Adipose tissue (tissue), 3 donors: ENCODE measurements around the gene RNF223. TPM values are rescaled to one million over a fixed set of nuclear protein-coding genes. Genes with fewer than 3 reads are reported as not detected.

ENCODE experiments used
- H3K27ac ChIP-seq: one replicate; pipeline ENCODE4 v1.5.1; 2013; ENCODE audit warnings: low read depth, low read length
- WGBS, 3 donors: extraction: QIAGEN DNeasy Blood & Tissue Kit; methylation state at CpG; one replicate each; pipeline ENCODE4 v1.1.7; 2013; 5-methylcytosine and 5-hydroxymethylcytosine counted together
- polyA plus RNA-seq, 3 donors: library from polyadenylated mRNA; stranded (reverse); fragments of 200-250 nt; gene quantifications; one replicate each; pipeline ENCODE4 v1.2.3, GENCODE V29; 2013
- donor health status: healthy with polysubstance abuse.
- donor health status: Bipolar disorder and iron deficiency.
- donor health status: healthy.

Gene RNF223
- polyA plus RNA-seq, result under 1 TPM in 2 of 3 donors, not detected in 1; 0.05 to 0.30 TPM

DNA sequence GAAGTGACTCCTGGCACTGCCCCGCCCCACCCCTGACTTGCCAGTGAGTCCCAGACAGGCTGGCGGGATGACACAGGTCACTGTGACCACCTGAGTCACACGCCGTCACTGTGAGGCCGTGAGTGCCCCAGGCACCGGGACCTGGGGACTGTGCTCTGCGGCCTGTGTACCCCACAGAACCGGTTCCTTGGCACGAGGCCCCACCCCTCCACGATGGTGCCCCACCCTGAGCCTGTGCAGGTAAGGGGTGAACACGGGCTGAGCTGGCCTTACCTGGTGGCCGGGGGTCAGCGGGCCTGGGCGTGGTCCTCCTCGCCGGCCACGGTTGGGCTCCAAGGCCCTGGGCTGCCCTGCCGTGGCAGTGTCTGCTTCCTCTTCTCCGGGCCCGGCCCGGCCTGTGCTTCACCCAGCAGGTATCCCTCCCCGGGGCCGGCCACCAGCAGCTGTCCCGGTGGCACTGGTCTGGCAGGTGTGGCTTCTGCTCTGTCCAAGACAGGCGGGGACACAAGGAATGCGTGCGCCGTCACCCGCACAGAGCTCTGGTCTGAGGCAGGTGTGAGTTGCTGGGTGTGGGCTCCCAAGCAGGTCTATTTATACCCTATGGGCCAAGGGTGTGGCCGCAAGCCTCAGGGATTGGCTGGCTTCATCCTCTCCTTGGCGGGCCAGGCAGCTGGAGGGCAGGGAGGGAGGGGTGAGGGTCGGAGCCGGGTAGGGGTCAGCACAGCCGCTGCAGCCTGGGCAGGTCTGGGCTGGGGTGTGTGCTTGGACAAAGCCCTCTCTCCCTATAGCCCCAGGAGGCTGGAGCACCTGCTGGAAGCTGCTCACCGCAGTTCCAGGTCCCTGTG is at the start of gene RNF223:
Gene RNF223, minus strand, starts transcription at position 564 of the 845 bp plus-strand sequence. CDS start 1,740 bp downstream, outside the sequence.
- no peak within 1 kb of the TSS for H3K27ac ChIP-seq
- 48 to 70% (median 65%) methylated on average over 30 to 35 of the region's 35 CpGs for WGBS, 3 donors

DNA sequence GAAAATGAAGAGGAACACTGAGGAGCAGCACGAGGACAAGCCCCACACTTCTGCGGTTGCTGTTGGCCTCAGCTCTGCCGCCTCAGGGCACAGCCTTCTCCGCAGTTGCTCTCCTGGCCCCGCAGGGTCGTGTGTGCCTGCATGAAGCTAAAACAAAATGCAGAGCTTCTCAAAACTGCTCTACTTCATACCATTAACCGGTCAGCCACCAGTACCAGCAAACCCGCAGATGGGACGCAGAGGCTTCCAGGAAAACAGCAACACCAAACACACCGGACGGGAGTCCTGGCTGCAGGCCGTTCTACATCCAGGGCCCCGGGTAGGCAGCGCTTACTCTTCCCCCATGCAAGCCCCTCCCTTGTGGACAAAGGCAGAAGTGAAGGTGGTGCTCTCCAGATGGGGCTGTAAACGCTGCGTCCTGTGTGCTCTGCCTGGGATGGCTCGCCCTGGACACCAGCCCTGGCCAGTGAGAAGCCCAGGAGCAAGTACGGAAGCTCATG is 48.9 kb upstream of the RNF223 start:
- 58 to 79% (median 65%) methylated on average over 18 of the region's 18 CpGs for WGBS, 3 donors

DNA sequence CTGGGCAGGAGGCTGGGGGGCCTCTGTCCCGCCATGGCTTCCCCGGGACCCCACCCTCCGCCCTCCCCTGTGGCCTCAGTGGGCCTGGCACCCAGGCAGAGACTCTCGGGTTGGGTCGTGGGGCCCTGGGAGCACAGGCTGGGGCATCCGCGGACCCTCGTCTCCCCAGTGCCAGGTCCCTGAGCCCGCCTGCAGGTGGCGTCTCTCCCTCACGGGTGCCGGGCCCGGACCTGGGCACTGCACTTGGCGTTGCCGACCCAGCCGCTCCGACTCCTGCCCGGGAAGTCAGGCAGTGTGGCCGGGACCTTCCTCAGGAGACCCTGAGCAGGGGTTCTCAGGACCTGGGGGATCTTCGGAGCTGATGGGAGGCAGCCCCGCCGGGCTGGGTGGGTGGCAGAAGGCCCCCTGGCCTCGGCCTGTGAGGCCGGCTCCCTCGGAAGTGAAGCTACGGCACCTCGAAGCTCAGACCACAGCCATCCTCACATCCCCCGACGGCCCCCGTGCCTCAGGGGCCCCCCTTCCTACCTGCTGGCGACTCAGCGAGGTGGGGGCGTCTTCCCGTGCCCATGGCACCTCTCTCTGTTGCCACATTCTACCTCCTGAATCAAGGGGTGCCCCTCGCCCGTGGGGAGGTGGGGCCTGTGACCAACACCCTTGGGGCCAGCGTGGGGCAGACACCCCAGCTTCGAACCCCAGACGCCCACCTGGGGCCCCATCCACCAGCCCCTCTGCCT is 48.1 kb upstream of the RNF223 start:
- WGBS, 3 donors, result 10 to 19% (median 12%) methylated on average over 38 to 39 of the region's 39 CpGs
- no peak overlapping the region for H3K27ac ChIP-seq

More for the DNA sequence above, 48.9 kb upstream of the RNF223 start:
- no peak overlapping the region for H3K27ac ChIP-seq

DNA sequence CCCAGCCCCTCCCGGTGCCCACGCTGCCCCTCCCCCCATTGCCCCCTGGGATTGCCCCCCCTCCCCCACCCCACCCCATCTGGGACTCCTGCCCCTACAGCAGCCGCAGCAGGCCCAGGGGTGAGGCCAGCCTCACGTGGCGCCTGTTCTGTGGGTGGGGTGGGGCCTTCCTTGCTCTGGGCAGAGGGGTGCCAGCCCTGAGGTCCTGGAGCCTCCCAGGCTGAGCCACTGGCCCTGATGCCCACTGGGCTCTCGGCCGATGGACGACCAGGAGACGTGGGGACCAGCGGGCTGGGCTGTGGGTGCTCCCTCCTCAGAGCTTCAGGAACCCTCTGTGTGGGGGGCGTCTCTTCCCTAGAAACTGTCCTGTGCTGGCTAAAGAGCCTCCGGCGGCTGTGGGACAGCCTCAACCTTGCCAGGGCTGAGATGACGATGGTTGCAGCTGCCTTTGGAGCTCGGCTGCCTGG is 47.5 kb upstream of the RNF223 start:
- no peak overlapping the region for H3K27ac ChIP-seq
- 43 to 51% (median 43%) methylated on average over 11 to 15 of the region's 15 CpGs for WGBS, 3 donors

DNA sequence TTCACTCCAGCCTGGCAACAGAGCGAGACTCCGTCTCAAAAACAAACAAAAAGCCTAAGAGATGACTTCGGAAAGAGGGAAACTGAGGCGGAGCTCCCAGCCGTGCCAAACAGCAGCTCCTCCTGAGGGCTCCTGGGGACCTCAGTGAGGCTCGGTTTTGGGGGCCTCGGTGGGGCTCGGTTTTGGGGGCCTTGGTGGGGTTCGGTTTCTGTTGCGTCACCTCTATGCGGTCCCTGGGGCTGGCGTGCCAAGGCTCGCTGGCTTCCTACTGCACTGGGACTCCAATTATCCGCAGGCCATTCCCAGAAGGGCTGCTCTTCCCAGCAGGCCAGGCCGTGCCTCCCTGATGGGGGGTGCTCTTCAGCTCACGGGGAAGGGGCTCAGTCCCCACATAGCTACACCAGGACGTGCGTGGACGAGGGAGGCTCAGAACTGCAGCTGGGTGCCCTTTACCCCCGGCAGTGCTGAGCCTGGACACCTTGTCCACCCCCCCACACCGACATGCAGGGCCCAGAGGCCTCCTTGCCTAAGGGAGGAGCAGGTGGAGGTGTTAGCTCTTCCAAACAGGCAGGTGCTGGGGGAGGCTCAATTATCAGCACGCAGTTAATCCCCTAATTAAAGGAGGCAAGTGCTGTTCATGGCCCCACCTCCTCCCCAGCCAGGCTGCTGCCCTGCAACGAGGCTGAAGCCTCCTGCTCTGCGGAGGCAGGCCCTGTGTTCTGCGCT is 46.9 kb upstream of the RNF223 start:
- 79 to 82% (median 79%) methylated on average over 25 of the region's 25 CpGs for WGBS, 3 donors
- no peak overlapping the region for H3K27ac ChIP-seq

DNA sequence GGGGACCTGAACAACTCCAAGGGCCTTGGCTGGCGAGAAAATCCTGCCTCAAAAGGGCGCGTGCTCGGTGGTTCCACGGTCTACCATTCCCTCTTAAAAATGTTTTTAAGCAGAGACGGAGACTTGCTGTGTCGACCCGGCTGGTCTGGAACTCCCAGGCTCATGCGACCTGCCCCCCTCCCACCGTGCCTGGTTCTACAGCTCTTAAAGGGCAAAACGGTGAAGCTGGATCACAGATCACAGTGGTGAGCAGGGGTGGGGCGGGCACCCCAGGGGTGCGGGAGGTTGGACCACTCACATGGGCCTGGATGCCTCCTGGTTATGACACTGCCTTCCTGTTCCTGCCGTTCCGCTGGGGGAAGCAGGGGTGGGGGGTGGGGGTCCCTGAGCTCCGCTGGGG is 46.0 kb upstream of the RNF223 start:
- 58 to 61% (median 60%) methylated on average over 16 of the region's 16 CpGs for WGBS, 3 donors
- no peak overlapping the region for H3K27ac ChIP-seq

DNA sequence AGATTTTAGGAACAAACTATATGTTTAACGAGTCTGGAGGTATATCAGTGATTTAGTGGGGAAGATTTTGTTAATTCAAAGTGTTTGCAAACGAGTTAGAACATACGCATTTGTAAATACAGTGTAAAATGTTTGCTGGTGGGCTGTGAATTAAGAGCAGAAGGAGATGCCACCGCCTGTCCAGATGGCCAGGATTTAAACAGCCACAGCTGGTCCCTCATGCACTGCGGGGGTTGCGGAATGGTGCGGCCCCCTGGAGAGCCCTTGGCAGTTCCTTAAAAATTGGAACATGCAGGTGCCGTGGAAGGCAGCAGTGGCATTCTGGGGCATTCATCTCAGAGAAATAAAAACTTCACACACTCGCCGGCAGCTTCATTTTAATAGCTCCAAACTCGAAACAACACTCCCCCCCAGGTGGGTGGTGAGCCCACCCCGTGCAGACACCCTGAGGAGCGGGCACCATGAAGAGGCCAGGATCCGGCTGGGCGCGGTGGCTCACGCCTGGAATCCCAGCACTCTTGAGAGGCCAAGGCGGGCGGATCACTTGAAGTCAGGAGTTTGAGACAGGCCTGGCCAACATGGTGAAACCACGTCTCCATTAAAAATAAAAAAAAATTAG is 45.3 kb upstream of the RNF223 start:
- H3K27ac ChIP-seq, result no peak overlapping the region
- WGBS, 3 donors, result 77 to 82% (median 82%) methylated on average over 20 of the region's 20 CpGs

DNA sequence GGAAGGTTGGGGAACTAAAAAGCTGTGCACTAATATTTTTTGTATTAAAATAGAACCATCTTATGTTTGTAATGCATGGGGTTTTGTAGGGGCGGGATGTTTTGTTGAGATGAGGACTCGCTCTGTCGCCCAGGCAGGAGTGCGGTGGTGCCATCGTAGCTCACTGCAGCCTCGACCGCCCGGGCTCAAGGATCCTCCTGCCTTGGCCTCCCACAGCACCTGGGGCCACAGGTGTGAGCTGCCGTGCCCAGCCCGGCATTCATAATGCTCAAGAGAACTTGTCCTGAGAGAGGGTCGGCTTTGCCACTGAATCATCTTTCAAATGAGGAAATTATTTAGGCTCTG is 44.7 kb upstream of the RNF223 start:
- H3K27ac ChIP-seq, result no peak overlapping the region
- WGBS, 3 donors, result 86 to 90% (median 89%) methylated on average over 11 of the region's 11 CpGs

DNA sequence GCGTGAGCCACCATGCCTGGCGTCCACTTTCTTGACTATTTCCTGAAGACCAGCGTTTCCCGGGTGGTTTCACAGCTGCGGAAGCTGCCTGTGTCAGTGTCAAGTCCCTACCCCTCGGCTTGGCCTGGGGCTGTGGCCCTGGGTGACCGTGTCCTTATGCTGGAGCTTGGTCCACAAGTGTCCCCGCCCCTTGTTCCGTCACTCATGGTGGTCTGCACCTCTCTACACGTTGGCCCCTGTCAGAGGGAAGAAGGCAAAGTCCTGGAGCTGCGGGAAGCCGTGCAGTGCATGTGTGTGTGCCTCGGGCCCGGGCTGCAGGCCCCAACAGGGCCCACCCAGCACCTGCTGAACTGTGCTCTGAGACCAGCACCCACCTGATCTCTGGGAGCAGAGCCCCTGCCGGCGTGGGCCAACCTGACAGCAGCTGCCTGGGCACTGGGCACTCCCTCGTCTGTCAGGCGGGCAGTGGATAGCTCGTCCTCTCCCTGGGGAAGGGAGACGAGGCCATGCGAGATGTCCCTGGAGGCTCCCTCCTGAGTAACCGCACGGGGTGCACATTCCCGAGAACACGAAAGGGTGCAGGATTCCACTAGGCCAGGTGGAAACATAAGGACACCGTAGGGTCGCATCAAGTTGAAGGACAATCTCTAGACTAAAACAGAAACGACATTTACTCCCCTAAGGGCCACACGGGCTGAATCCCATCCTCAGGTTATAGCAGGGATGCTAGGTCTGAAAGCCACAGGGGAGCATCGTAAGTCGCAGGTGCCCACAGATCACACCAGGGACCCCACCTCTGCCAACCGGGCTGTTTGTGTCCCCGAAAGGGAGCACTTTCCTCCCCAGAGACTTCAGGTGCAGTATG is 44.1 kb upstream of the RNF223 start:
- no peak overlapping the region for H3K27ac ChIP-seq
- 82 to 86% (median 85%) methylated on average over 33 of the region's 33 CpGs for WGBS, 3 donors

DNA sequence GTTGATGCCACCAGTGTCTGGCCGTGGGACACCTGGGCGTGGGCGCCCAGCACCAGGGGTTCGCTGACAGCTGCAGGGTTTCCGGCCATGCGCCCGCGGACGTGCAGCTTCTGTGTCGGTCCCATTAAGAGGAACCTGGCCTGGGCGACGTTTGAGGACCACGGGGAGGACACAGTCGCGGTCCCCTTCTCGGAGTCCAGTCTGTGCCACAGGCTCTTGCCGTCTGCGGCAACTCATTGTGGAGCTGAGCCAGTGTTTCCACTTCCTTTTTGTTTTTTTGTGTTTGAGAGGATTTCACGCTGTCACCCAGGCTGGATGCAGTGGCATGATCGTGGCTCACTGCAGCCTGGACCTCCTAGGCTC is 43.3 kb upstream of the RNF223 start:
- WGBS, 3 donors, result 64 to 75% (median 73%) methylated on average over 20 of the region's 20 CpGs

DNA sequence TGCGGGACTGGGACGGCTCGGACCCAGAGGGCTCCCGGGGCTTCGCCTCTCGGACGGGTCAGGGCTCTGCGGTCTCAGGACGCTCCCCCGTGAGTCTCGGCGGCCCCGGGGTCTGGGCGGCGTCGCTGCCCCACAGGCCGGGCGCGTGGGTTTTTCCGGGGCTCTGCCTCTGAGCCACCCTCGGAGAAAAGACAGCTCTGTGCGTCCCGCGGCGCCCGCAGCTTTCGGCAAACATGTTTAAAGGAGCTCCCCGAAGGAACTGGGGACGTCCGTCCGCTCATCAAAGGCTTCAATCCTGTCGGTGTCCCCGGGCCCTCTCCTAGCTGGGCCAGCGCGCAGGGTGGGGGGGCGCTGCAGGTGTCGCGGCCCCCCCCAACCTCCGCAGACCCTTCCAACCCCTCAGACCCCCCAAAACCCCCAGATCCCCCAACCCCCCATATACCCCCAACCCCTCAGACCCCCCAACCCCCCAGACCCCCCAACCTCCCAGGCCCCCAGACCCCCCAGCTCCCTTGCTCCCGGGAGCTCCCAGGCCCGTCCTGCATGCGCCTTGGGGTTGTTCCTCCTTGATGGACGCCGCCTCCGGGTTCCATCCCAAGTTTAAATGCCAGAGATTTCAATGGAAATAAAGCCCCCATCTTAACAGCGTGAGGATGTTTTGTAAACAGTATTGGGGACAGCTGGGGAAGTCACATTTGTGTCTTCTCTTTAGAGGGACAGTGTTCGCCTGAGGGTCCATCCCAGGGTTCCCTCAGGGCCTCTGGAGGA is 42.8 kb upstream of the RNF223 start:
- 8 to 11% (median 10%) methylated on average over 34 to 47 of the region's 47 CpGs for WGBS, 3 donors
- no peak overlapping the region for H3K27ac ChIP-seq

More for the DNA sequence above, 43.3 kb upstream of the RNF223 start:
- H3K27ac ChIP-seq, result no peak overlapping the region

DNA sequence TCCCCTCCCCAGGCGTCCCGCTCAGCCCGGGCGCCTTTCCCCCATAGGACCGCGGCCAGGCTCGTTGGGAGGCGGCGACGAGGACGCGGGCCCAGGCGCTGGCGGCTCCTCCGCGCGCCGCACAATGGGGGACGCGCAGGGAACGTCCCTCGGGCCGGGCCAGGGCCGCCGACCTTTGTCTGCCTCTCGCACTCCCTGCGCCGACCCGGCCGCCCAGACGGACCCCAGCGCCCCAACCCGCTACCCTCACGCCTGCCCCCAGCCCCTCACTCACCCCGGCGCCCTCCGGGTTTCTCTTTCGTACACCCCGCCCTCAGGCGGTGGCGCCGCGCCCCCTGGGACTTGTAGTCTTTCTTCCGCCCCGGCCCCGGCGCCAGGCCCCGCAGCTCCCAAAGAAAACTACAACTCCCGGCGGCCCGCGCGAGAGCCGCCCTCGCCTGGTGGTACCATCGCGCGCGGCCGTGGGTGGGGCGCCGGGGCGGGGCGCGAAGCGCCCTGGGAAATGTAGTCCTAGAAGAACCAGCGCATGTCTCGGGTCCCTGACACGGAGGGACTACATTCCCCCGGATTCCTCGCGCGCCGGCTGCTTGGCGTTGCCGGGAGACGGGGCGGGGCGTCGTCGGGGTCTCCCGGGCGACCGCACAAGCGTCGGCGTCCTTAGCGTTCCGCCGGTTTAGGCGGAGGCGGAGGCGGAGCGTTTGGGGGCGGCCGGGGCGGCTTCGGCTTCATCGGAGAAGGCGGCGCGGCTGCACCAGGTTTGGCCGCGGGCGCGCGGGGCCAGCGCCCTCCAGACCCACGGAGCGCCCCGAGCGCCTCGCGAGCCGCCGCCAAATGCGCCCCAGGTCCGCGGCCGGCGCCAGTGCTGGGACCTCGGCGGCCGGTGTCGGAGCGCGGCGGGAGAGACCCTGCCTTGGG is 41.9 kb upstream of the RNF223 start, which contains the start of gene C1orf159:
Gene C1orf159, minus strand, starts transcription at position 304 of the 915 bp plus-strand sequence. CDS start 24,546 bp downstream, outside the sequence.
- 1% methylated on average over 111 to 128 of the region's 128 CpGs for WGBS, 3 donors
- H3K27ac ChIP-seq, result no peak within 1 kb of the TSS

DNA sequence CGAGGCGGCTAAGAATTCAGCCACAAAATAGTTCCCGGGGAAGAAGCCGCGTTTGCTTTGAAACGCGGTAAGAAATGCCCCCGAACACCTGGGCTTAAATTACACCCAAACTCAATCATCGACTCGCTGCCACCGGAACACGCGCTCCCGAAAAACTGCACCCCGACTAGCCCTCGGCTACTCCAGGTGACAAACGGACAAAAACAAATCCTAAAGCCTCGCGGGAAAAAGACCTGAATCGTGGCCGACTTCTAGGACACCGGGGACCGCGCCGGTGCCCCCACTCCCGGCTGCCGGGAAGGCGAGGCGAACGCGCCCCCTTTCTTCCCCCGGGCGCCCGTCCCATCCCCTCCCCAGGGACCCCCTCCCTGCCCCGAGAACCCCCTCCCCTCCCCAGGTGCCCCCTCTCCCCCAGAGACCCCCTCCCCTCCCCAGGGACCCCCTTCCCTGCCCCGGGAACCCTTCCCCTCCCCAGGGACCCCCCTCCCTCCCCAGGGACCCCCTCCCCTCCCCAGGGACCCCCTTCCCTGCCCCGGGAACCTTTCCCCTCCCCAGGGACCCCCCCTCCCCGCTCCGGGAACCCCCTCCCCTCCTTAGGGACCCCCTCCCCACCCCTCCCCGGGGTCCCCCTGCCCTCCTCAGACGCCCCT is 41.2 kb upstream of the RNF223 start:
- no peak overlapping the region for H3K27ac ChIP-seq
- WGBS, 3 donors, result 4 to 7% (median 5%) methylated on average over 28 to 41 of the region's 41 CpGs

DNA sequence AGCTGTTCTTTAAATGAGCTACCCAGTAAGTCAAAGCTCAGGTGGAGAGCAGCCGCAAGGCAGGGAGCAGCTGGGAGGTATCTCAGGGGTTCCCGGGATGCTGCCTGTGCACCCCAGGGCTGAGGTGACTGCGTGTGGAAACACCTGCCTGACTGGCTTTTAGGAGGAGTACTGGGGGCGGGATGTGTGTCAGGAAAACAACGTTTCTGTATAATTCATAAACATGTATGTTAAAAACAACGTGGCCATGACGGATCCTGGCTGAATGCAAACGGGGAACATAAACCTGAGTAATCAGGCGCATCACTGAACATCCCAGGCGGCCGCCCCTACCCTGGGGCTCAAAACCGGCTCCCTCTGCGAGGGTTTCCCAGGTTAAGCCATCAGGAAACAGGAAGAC is 40.3 kb upstream of the RNF223 start:
- H3K27ac ChIP-seq, result no peak overlapping the region
- WGBS, 3 donors, result 86 to 92% (median 89%) methylated on average over 13 of the region's 13 CpGs
